Right atrium auricular region (tissue), 2 donors: ENCODE measurements around the gene APBA1. TPM values are rescaled to one million over a fixed set of nuclear protein-coding genes. Genes with fewer than 3 reads are reported as not detected.

Experiments used
- DNase-seq: peaks from one replicate; pipeline ENCODE4 v3.0.0-alpha.2; 2019; ENCODE audit warnings: low spot score
- H3K27ac ChIP-seq, 2 donors: fragments of 200-600 bp; sonication (generic); 1 replicate in 1 of 2; 2 replicates in 1 of 2; pipeline ENCODE4 v1.5.1; 2016 to 2019
- H3K27me3 ChIP-seq, 2 donors: fragments of 200-600 bp; sonication (generic); one replicate each; pipeline versions ENCODE4 v1.5.1 to v1.6.0; 2017 to 2019
- H3K36me3 ChIP-seq: fragments of 200-600 bp; sonication (generic); one replicate; pipeline ENCODE4 v1.5.1; 2016
- H3K4me1 ChIP-seq, 2 donors: fragments of 200-600 bp; sonication (generic); one replicate each; pipeline versions ENCODE4 v1.5.1 to v1.6.0; 2017 to 2019
- H3K4me3 ChIP-seq, 2 donors: fragments of 200-600 bp; sonication (generic); 1 replicate in 1 of 2; 2 replicates in 1 of 2; pipeline ENCODE4 v1.5.1; 2017 to 2019; ENCODE audit warnings: mild to moderate bottlenecking in 1 of 2, moderate library complexity in 1 of 2
- H3K9me3 ChIP-seq, 2 donors: fragments of 200-600 bp; sonication (generic); one replicate each; pipeline ENCODE4 v1.5.1; 2019
- total RNA-seq, 2 donors: library from RNA; depleted of rRNA; stranded (reverse); fragments of >200 nt; gene quantifications; one replicate each; pipeline ENCODE4 v1.1.0, GENCODE V29; 2016
- TF ChIP-seq, protein P1 (sequence below), 2 donors: fragments of 200-600 bp; sonication (generic); IDR thresholded peaks; one replicate each; pipeline ENCODE4 v1.5.1; 2019; ENCODE audit warnings: antibody characterized with exemption in 2 of 2

The APBA1 gene
- total RNA-seq, 2 donors from 2014 or later, result 5.6 to 12.1 TPM

DNA sequence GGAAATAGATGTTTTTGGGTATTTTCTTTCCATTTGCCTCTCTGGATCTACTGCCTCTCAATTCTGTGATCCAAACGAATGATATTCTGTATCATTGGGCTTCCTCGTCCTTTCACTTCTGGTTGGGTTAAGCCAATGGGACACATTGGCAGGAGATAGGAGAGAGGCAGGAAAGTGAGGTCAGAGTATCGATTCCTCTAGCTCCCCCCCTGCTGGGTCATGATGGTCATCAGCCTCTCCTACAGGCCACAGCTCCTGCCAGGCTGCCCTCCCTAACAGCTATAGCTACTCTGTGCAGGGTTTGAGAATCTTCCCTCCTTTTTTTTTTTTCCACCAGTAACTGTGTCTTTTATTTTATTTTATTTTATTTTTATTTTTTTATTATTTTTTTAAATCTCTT lies 39.4 kb downstream of the APBA1 start:
- Histone ChIP-seq H3K4me3 (no peak overlapping the region), H3K9me3 (no peaks in the 10 kb centered on the region), H3K27ac (no peak overlapping the region), H3K27me3 (no peaks in the 10 kb centered on the region), H3K36me3 (no peaks in the 10 kb centered on the region), H3K4me1 (no peaks in the 10 kb centered on the region)
- no peak for DNase-seq
- TF ChIP-seq, protein P1, sequence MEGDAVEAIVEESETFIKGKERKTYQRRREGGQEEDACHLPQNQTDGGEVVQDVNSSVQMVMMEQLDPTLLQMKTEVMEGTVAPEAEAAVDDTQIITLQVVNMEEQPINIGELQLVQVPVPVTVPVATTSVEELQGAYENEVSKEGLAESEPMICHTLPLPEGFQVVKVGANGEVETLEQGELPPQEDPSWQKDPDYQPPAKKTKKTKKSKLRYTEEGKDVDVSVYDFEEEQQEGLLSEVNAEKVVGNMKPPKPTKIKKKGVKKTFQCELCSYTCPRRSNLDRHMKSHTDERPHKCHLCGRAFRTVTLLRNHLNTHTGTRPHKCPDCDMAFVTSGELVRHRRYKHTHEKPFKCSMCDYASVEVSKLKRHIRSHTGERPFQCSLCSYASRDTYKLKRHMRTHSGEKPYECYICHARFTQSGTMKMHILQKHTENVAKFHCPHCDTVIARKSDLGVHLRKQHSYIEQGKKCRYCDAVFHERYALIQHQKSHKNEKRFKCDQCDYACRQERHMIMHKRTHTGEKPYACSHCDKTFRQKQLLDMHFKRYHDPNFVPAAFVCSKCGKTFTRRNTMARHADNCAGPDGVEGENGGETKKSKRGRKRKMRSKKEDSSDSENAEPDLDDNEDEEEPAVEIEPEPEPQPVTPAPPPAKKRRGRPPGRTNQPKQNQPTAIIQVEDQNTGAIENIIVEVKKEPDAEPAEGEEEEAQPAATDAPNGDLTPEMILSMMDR (IDR thresholded peaks at IDR 0.05), result no peak

DNA sequence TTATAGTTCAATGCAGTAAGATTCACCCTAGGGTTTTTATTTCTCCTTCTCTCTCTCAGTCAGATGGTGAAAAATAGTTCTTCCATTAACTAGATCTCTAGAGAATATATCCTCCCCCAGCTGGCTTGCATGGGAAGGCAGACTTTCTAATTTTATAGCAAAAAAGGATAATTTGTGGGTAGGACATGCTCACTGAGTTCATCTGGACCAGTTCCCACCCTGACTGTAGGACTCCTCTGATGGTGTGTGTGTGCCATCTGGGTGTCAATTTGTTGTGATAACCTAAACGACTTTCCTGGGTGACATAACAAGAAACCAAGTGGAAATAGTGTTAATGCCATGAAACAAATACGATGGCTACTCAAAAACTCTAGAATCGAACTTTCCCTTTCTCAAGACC lies 44.9 kb downstream of the APBA1 start:
- no peak for DNase-seq
- H3K9me3 ChIP-seq, result no peaks in the 10 kb centered on the region
- TF ChIP-seq, protein P1 (IDR thresholded peaks at IDR 0.05), result no peak
- peaks cover 0 to 10% of the 10 kb centered on the region in 2 donors for H3K4me1 ChIP-seq
- H3K36me3 ChIP-seq, result no peaks in the 10 kb centered on the region
- no peak overlapping the region for H3K4me3 ChIP-seq
- no peaks in the 10 kb centered on the region for H3K27me3 ChIP-seq
- H3K27ac ChIP-seq, result no peak overlapping the region

DNA sequence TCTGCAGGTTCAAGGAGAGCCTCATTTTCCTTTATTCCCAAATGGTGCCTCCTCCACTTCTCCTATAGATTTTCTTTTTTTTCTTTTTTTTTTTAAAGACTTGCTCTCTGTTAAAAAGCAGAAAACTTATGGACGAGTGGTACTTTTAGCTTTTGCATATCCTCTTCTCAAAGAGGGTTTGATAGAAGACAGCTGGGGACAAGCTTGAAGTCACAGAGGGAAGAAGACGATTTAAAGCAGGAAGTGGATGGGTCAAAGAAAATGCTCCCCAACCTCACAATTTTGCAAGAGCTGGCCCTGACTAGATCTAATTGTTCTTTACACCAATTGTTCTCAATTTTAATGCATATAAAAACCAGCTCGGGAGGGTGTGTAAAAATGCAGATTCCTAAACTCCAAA lies 48.9 kb downstream of the APBA1 start:
- H3K36me3 ChIP-seq, result no peaks in the 10 kb centered on the region
- no peaks in the 10 kb centered on the region for H3K9me3 ChIP-seq
- no peaks in the 10 kb centered on the region for H3K27me3 ChIP-seq
- H3K27ac ChIP-seq, result no peak overlapping the region
- no peak for DNase-seq
- TF ChIP-seq, protein P1 (IDR thresholded peaks at IDR 0.05), result no peak
- H3K4me1 ChIP-seq, result peaks cover 0 to 18% of the 10 kb centered on the region in 2 donors
- H3K4me3 ChIP-seq, result no peak overlapping the region

DNA sequence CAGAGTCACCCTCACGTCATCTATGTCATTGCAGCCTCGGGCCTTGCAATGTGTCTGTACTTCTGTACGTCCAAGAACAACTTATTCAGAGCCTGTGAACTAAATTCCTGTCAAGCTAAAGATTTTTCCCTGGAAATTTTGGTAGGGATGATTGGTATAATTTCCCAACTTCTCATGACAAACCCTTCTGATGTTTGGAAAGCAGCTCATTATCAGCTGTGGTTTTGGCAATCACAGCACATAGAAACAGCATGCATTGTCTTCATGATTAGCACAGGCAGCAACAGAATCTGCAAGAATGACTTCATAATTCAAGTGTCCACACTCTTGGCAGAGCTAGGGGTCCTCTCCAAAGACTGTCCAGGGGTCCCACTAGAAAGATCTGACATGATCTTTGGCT lies 49.5 kb downstream of the APBA1 start:
- TF ChIP-seq, protein P1 (IDR thresholded peaks at IDR 0.05), result no peak
- no peaks in the 10 kb centered on the region for H3K36me3 ChIP-seq
- no peaks in the 10 kb centered on the region for H3K9me3 ChIP-seq
- H3K27me3 ChIP-seq, result no peaks in the 10 kb centered on the region
- DNase-seq, result no peak
- no peak overlapping the region for H3K4me3 ChIP-seq
- H3K27ac ChIP-seq, result no peak overlapping the region
- H3K4me1 ChIP-seq, result peaks cover 0 to 18% of the 10 kb centered on the region in 2 donors

DNA sequence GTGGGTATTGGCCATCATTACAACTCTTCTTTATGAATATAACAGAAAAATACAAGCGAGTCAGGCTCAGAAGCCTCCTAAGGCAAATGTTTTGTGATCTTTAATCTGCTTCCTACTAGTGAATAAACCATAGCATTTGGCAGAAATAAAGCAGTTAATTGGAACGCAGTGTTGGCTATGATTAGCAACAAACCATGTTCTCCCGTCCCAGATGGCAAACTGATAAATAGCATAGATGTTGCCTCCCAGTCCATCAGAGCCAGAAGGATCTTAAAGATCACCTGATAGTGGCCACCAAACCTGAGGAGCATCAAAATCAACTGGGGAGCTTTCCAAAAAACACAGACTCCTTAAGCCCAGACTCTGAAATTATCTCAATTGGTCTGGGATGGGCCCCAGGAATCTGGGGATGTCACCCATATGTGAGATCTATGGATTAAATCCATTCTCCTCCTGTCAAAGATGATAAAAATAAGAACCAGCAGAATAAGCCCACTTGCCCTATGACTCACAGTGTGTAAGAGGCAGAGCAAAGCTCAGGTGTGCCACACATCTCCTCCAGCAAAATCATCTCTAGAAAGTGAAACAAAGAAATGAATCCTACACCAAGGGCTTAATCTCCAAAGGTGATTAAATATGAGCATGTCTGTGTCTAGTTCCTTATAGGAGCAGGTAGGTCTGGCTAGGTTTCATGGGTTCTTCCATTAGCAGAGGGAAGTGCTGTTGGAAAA lies 50.3 kb downstream of the APBA1 start:
- H3K4me3 ChIP-seq, result no peak overlapping the region
- H3K9me3 ChIP-seq, result no peaks in the 10 kb centered on the region
- H3K4me1 ChIP-seq, result peaks cover 0 to 18% of the 10 kb centered on the region in 2 donors
- TF ChIP-seq, protein P1 (IDR thresholded peaks at IDR 0.05), result no peak
- DNase-seq, result no peak
- no peaks in the 10 kb centered on the region for H3K36me3 ChIP-seq
- no peak overlapping the region for H3K27ac ChIP-seq
- no peaks in the 10 kb centered on the region for H3K27me3 ChIP-seq

DNA sequence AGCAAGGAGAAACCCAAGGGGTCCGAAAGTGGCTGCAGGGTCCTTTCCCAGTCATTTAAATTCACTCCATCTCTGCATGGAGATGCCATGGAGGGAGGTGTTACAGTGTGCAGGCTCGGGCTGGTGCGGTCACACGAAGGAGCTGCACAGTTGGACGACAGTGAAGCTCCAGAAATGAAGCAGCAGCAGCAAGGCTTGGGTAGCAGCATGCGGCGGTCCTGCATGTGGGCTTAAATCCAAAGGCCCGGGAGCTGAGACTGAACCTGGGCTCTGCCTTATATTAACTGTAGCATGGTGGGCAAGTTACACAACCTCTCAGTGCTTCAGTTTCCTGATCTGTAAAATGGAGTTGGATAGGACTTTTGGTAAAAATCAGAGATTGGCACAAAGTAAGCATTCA lies 51.4 kb downstream of the APBA1 start:
- TF ChIP-seq, protein P1 (IDR thresholded peaks at IDR 0.05), result no peak
- no peak for DNase-seq
- H3K27ac ChIP-seq, result no peak overlapping the region
- no peaks in the 10 kb centered on the region for H3K27me3 ChIP-seq
- no peaks in the 10 kb centered on the region for H3K36me3 ChIP-seq
- H3K9me3 ChIP-seq, result no peaks in the 10 kb centered on the region
- peaks cover 0 to 16% of the 10 kb centered on the region in 2 donors for H3K4me1 ChIP-seq
- H3K4me3 ChIP-seq, result no peak overlapping the region
